Testis (tissue), 2 donors: ENCODE measurements around the gene SLC41A3.

Experiments used
- POLR2A ChIP-seq: fragments of 450-650 bp; IDR thresholded peaks from one replicate; pipeline ENCODE4 v1.6.1; 2017; ENCODE audit warnings: antibody characterized with exemption, mild to moderate bottlenecking, moderate library complexity
- TF ChIP-seq, protein P1 (sequence below), 3 experiments: fragments of 450-650 bp in 2 of 3; fragments of 200-600 bp in 1 of 3; sonication (generic) in 1 of 3; IDR thresholded peaks; one replicate each; pipeline ENCODE4 v1.5.1; 2016 to 2019; ENCODE audit warnings: antibody characterized with exemption in 3 of 3, mild to moderate bottlenecking in 2 of 3, moderate library complexity in 1 of 3

DNA sequence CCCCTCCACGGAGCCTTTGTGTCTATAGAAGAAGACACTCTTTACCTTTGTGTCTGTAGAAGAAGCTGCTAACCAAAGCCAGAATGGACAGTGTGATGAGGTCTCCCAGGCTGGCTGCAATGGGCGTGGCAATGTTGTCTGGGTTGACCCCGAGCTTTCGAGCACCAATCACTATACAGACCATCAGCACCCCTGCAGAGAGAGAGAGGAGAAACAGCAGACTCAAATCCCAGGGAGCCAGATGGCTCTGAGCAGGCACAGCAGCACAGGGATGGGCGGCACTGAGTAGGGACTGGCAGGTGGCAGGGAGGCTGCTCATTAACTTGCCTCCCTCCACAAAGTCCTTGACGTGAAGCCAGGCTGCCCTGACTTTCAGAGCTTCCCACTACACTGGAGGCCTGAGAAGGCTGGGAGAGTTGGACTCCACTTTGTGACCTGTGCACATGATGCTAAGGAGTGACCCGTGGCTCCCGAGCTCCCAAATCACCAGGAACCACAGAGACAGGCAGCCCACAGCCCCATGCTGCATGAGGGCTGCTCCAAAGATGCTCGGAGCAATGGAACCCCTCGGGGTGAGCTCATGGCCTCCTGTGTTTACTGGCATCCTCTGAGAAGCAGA, 61.1 kb downstream of the SLC41A3 start:
- TF ChIP-seq, protein P1, sequence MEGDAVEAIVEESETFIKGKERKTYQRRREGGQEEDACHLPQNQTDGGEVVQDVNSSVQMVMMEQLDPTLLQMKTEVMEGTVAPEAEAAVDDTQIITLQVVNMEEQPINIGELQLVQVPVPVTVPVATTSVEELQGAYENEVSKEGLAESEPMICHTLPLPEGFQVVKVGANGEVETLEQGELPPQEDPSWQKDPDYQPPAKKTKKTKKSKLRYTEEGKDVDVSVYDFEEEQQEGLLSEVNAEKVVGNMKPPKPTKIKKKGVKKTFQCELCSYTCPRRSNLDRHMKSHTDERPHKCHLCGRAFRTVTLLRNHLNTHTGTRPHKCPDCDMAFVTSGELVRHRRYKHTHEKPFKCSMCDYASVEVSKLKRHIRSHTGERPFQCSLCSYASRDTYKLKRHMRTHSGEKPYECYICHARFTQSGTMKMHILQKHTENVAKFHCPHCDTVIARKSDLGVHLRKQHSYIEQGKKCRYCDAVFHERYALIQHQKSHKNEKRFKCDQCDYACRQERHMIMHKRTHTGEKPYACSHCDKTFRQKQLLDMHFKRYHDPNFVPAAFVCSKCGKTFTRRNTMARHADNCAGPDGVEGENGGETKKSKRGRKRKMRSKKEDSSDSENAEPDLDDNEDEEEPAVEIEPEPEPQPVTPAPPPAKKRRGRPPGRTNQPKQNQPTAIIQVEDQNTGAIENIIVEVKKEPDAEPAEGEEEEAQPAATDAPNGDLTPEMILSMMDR (IDR thresholded peaks at IDR 0.05) = no peak
- no peak for TF ChIP-seq POLR2A
